ENCODE results near the gene DOK6.
"Not testable (repeated sequence)": the region's sequence is repeated elsewhere in the genome, so short reads cannot be mapped to it uniquely, and the experiment has no call there.

DOK6 gene

GRCh38 chr18:69631281-69631680 is 230.6 kb downstream of the DOK6 start:
- no peak for DNase-seq

- DNase-seq: no peak
Measured at GRCh38 chr18:69635482-69635881, 234.8 kb downstream of the DOK6 start.

- no peak for DNase-seq
Measured at GRCh38 chr18:69636529-69637301, 236.0 kb downstream of the DOK6 start.

- DNase-seq: no peak
Measured at GRCh38 chr18:69638056-69638455, 237.4 kb downstream of the DOK6 start.

- peak in 1 of 2 experiments; percentile 15 for DNase-seq
Measured at GRCh38 chr18:69647702-69648101, 247.0 kb downstream of the DOK6 start.

- peak; percentile 58 to 75 for DNase-seq
Measured at GRCh38 chr18:69648486-69648885, 247.8 kb downstream of the DOK6 start.

- DNase-seq: no peak
Measured at GRCh38 chr18:69649684-69650083, 249.0 kb downstream of the DOK6 start.

GRCh38 chr18:69651243-69651642 is 250.6 kb downstream of the DOK6 start:
- no peak for DNase-seq

- DNase-seq: no peak
Measured at GRCh38 chr18:69655816-69656215, 255.1 kb downstream of the DOK6 start.

GRCh38 chr18:69658103-69658502 is 257.4 kb downstream of the DOK6 start:
- peak in 1 of 2 experiments; percentile 11 for DNase-seq

GRCh38 chr18:69658685-69659084 is 258.0 kb downstream of the DOK6 start:
- no peak for DNase-seq

GRCh38 chr18:69659142-69659651 is 258.5 kb downstream of the DOK6 start:
- DNase-seq: peak; percentile 80 to 84

- not testable (repeated sequence) for DNase-seq
Measured at GRCh38 chr18:69662090-69662489, 261.4 kb downstream of the DOK6 start.

- no peak for DNase-seq
Measured at GRCh38 chr18:69664399-69664798, 263.7 kb downstream of the DOK6 start.

GRCh38 chr18:69674292-69674877 is 273.7 kb downstream of the DOK6 start:
- DNase-seq: no peak

- no peak for DNase-seq
Measured at GRCh38 chr18:69674966-69675365, 274.3 kb downstream of the DOK6 start.

GRCh38 chr18:69677595-69677994 is 276.9 kb downstream of the DOK6 start:
- DNase-seq: no peak

- no peak for DNase-seq
Measured at GRCh38 chr18:69680123-69680522, 279.4 kb downstream of the DOK6 start.

- no peak for DNase-seq
Measured at GRCh38 chr18:69683176-69683575, 282.5 kb downstream of the DOK6 start.

GRCh38 chr18:69684789-69685188 is 284.1 kb downstream of the DOK6 start:
- no peak for DNase-seq

- DNase-seq: no peak
Measured at GRCh38 chr18:69686861-69687260, 286.2 kb downstream of the DOK6 start.

- no peak for DNase-seq
Measured at GRCh38 chr18:69689121-69689759, 288.6 kb downstream of the DOK6 start.

- DNase-seq: no peak
Measured at GRCh38 chr18:69691008-69691760, 290.5 kb downstream of the DOK6 start.

All from SHP77 (cell line).